HG03575 (cell line): ENCODE data around the gene CRACDL.

Source experiments
- ATAC-seq: cut with Tn5 transposase; IDR thresholded peaks from one replicate; pipeline ENCODE4 v1.9.1; 2021; ENCODE audit not compliant: unreplicated experiment, insufficient number of reproducible peaks, low FRiP score; ENCODE audit errors: extremely low read depth

The CRACDL gene

GRCh38 chr2:98833172-98833916 is 102.7 kb downstream of the CRACDL start:
- ATAC-seq, result no peak

- no peak for ATAC-seq
These were observed 103.9 kb downstream of the CRACDL start for GRCh38 chr2:98832172-98832571.

GRCh38 chr2:98830571-98831145 is 105.4 kb downstream of the CRACDL start:
- ATAC-seq, result no peak

- ATAC-seq, result no peak
These were observed 106.3 kb downstream of the CRACDL start for GRCh38 chr2:98829581-98830270.

GRCh38 chr2:98828793-98829371 is 107.1 kb downstream of the CRACDL start:
- ATAC-seq, result no peak

GRCh38 chr2:98828369-98828744 is 107.7 kb downstream of the CRACDL start:
- ATAC-seq, result no peak

- no peak for ATAC-seq
These were observed 108.2 kb downstream of the CRACDL start for GRCh38 chr2:98827625-98828368.

GRCh38 chr2:98826856-98827255 is 109.2 kb downstream of the CRACDL start:
- ATAC-seq, result no peak

GRCh38 chr2:98825858-98826257 is 110.2 kb downstream of the CRACDL start:
- no peak for ATAC-seq

GRCh38 chr2:98825404-98825803 is 110.6 kb downstream of the CRACDL start:
- no peak for ATAC-seq

GRCh38 chr2:98825020-98825350 is 111.0 kb downstream of the CRACDL start:
- no peak for ATAC-seq

GRCh38 chr2:98824256-98825019 is 111.6 kb downstream of the CRACDL start:
- no peak for ATAC-seq

- ATAC-seq, result no peak
These were observed 112.5 kb downstream of the CRACDL start for GRCh38 chr2:98823196-98824170.

- ATAC-seq, result no peak
These were observed 113.5 kb downstream of the CRACDL start for GRCh38 chr2:98822301-98823164.

GRCh38 chr2:98821629-98822135 is 114.3 kb downstream of the CRACDL start:
- ATAC-seq, result no peak

GRCh38 chr2:98819231-98819766 is 116.7 kb downstream of the CRACDL start:
- no peak for ATAC-seq
